ENCODE results near the gene NAP1L5.
A peak's percentile ranks its signal among the peaks of the same experiment; 100 is the strongest.

Gene NAP1L5

GRCh38 chr4:88720451-88721428, 23.1 kb upstream of the NAP1L5 start:
- DNase-seq = no peak

- no peak for DNase-seq
Measured at GRCh38 chr4:88719381-88719780, 21.8 kb upstream of the NAP1L5 start.

GRCh38 chr4:88718098-88718497, 20.5 kb upstream of the NAP1L5 start:
- no peak for DNase-seq

- no peak for DNase-seq
Measured at GRCh38 chr4:88713782-88714181, 16.2 kb upstream of the NAP1L5 start.

GRCh38 chr4:88709989-88710388, 12.4 kb upstream of the NAP1L5 start:
- DNase-seq = no peak

- DNase-seq = peak; percentile 21
Measured at GRCh38 chr4:88706574-88706973, 8.9 kb upstream of the NAP1L5 start.

GRCh38 chr4:88705805-88706492, 8.3 kb upstream of the NAP1L5 start:
- no peak for DNase-seq

- no peak for DNase-seq
Measured at GRCh38 chr4:88705223-88705622, 7.6 kb upstream of the NAP1L5 start.

- no peak for DNase-seq
Measured at GRCh38 chr4:88702782-88703181, 5.2 kb upstream of the NAP1L5 start.

GRCh38 chr4:88698519-88698918, 890 bp upstream of the NAP1L5 start:
- DNase-seq = no peak

GRCh38 chr4:88697141-88697540, 488 bp downstream of the NAP1L5 start:
- no peak for DNase-seq

- peak; percentile 5 for DNase-seq
Measured at GRCh38 chr4:88696630-88697029, 999 bp downstream of the NAP1L5 start.

GRCh38 chr4:88693792-88694191, 3.8 kb downstream of the NAP1L5 start:
- no peak for DNase-seq

- DNase-seq = no peak
Measured at GRCh38 chr4:88690355-88690754, 7.3 kb downstream of the NAP1L5 start.

- DNase-seq = no peak
Measured at GRCh38 chr4:88681209-88681608, 16.4 kb downstream of the NAP1L5 start.

GRCh38 chr4:88675543-88675942, 22.1 kb downstream of the NAP1L5 start:
- no peak for DNase-seq

GRCh38 chr4:88674979-88675378, 22.6 kb downstream of the NAP1L5 start:
- DNase-seq = no peak

GRCh38 chr4:88674565-88674964, 23.1 kb downstream of the NAP1L5 start:
- no peak for DNase-seq

GRCh38 chr4:88673886-88674285, 23.7 kb downstream of the NAP1L5 start:
- DNase-seq = no peak

- peak; percentile 9 for DNase-seq
Measured at GRCh38 chr4:88672987-88673386, 24.6 kb downstream of the NAP1L5 start.

- DNase-seq = no peak
Measured at GRCh38 chr4:88661739-88662138, 35.9 kb downstream of the NAP1L5 start.

- DNase-seq = no peak
Measured at GRCh38 chr4:88660446-88661294, 37.0 kb downstream of the NAP1L5 start.

- no peak for DNase-seq
Measured at GRCh38 chr4:88659890-88660208, 37.8 kb downstream of the NAP1L5 start.

Data from retina (tissue), 1 donor.